Measurements from ENCODE around the gene CIITA. TPM values are rescaled to one million over a fixed set of nuclear protein-coding genes. Genes with fewer than 3 reads are reported as not detected.

Gene CIITA
- total and polyA plus RNA-seq, 9 of the 15 experiments (the other 6 are each of a cell fraction or from before 2014, with no cell fraction given): 0.01 to 0.20 (median 0.11) TPM; not detected in 4

DNA sequence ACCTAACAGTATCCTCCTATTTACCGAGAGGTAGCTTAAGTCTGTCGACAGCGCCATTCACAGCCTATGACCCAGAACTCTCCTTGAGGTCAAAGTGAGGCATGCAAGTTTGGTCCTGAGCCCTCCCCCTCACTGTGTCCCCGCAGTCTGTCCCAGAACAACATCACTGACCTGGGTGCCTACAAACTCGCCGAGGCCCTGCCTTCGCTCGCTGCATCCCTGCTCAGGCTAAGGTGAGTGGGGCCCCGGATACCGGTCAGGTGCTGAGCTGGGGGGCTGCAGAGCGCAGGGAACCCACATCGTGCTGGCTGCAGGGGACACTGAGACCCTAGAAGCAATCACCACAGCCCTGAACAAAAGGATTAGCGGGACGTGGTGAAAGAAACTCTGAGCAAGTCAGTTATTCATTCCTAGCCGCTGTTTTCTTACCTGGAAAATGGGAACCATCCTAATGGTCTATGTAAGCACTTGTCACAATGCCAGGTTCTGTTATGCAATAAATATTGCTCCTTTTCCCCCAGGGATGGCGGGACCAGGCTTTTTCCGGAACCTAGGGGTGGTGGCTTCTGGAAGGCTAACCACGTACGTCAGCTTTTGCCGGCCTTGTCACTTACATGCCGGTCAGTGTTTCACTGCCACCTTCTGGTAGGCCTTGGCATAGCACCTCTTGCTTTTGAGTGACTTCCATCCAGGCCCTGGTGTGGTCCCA lies 41.4 kb downstream of the CIITA start (continued):
- TF ChIP-seq, protein P1, sequence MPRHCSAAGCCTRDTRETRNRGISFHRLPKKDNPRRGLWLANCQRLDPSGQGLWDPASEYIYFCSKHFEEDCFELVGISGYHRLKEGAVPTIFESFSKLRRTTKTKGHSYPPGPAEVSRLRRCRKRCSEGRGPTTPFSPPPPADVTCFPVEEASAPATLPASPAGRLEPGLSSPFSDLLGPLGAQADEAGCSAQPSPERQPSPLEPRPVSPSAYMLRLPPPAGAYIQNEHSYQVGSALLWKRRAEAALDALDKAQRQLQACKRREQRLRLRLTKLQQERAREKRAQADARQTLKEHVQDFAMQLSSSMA (CRISPR knock-in tag; IDR thresholded peaks at IDR 0.05): no peak
- TF ChIP-seq ZFP30 (CRISPR knock-in tag; IDR thresholded peaks at IDR 0.05; ENCODE audit: borderline replicate concordance) (no peak), CEBPG (CRISPR knock-in tag; IDR thresholded peaks at IDR 0.05) (0 out of 2 replicates have a peak, but pooled peaks have one; percentile 25), CEBPG (tag; conservative IDR thresholded peaks at IDR 0.05 in 1 of 2, IDR thresholded peaks at IDR 0.05 in 1 of 2) (peak; percentile 24 to 63; a peak in 2 of 4 replicates), ZNF695 (CRISPR knock-in tag; IDR thresholded peaks at IDR 0.05) (no peak), RBM15 (IDR thresholded peaks at IDR 0.05; ENCODE audit: insufficient read depth, low read length) (no peak), IRF2 (CRISPR knock-in tag; IDR thresholded peaks at IDR 0.05) (no peak), ETS2 (tag; IDR thresholded peaks at IDR 0.05; ENCODE audit: borderline replicate concordance, poor library complexity, severe bottlenecking) (no peak), ZNF124 (CRISPR knock-in tag; IDR thresholded peaks at IDR 0.05) (no peak), ZNF780A (CRISPR knock-in tag; IDR thresholded peaks at IDR 0.05) (no peak), ETV1 (tag; conservative IDR thresholded peaks at IDR 0.05; ENCODE audit: low read depth) (peak; percentile 42; the same call in 1 of the 2 replicates), PRMT5 (CRISPR knock-in tag; IDR thresholded peaks at IDR 0.05) (no peak), NRF1 (conservative IDR thresholded peaks at IDR 0.05 in 1 of 2, IDR thresholded peaks at IDR 0.05 in 1 of 2) (0 out of 4 replicates have a peak, but pooled peaks of 1 of the 2 experiments have one; percentile 12), SMC3 (conservative IDR thresholded peaks at IDR 0.05; ENCODE audit: insufficient read depth, low read depth, low read length) (peak; percentile 88), ASH1L (IDR thresholded peaks at IDR 0.05; ENCODE audit: borderline replicate concordance, low read depth, partially characterized antibody) (no peak), SNRNP70 (optimal IDR thresholded peaks at IDR 0.05; ENCODE audit: low read depth, low read length) (no peak), RB1 (IDR thresholded peaks at IDR 0.05; ENCODE audit: low read depth) (peak; percentile 70; the same call in 1 of the 2 replicates)
- TF ChIP-seq, protein P2, sequence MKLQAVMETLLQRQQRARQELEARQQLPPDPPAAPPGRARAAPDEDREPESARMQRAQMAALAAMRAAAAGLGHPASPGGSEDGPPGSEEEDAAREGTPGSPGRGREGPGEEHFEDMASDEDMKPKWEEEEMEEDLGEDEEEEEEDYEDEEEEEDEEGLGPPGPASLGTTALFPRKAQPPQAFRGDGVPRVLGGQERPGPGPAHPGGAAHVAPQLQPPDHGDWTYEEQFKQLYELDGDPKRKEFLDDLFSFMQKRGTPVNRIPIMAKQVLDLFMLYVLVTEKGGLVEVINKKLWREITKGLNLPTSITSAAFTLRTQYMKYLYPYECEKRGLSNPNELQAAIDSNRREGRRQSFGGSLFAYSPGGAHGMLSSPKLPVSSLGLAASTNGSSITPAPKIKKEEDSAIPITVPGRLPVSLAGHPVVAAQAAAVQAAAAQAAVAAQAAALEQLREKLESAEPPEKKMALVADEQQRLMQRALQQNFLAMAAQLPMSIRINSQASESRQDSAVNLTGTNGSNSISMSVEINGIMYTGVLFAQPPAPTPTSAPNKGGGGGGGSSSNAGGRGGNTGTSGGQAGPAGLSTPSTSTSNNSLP (IDR thresholded peaks at IDR 0.05; ENCODE audit: borderline replicate concordance, low read depth, low read length): no peak
- TF ChIP-seq, protein P3, sequence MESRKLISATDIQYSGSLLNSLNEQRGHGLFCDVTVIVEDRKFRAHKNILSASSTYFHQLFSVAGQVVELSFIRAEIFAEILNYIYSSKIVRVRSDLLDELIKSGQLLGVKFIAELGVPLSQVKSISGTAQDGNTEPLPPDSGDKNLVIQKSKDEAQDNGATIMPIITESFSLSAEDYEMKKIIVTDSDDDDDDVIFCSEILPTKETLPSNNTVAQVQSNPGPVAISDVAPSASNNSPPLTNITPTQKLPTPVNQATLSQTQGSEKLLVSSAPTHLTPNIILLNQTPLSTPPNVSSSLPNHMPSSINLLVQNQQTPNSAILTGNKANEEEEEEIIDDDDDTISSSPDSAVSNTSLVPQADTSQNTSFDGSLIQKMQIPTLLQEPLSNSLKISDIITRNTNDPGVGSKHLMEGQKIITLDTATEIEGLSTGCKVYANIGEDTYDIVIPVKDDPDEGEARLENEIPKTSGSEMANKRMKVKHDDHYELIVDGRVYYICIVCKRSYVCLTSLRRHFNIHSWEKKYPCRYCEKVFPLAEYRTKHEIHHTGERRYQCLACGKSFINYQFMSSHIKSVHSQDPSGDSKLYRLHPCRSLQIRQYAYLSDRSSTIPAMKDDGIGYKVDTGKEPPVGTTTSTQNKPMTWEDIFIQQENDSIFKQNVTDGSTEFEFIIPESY (CRISPR knock-in tag; IDR thresholded peaks at IDR 0.05): 0 out of 2 replicates have a peak, but pooled peaks have one; percentile 40
- TF ChIP-seq, protein P4, sequence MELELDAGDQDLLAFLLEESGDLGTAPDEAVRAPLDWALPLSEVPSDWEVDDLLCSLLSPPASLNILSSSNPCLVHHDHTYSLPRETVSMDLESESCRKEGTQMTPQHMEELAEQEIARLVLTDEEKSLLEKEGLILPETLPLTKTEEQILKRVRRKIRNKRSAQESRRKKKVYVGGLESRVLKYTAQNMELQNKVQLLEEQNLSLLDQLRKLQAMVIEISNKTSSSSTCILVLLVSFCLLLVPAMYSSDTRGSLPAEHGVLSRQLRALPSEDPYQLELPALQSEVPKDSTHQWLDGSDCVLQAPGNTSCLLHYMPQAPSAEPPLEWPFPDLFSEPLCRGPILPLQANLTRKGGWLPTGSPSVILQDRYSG (tag; conservative IDR thresholded peaks at IDR 0.05; ENCODE audit: low read depth): no peak
- TF ChIP-seq, protein P5, sequence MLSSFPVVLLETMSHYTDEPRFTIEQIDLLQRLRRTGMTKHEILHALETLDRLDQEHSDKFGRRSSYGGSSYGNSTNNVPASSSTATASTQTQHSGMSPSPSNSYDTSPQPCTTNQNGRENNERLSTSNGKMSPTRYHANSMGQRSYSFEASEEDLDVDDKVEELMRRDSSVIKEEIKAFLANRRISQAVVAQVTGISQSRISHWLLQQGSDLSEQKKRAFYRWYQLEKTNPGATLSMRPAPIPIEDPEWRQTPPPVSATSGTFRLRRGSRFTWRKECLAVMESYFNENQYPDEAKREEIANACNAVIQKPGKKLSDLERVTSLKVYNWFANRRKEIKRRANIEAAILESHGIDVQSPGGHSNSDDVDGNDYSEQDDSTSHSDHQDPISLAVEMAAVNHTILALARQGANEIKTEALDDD (IDR thresholded peaks at IDR 0.05): peak; percentile 24; the same call in 1 of the 2 replicates
